HG02798 (cell line): Measurements from ENCODE around the gene ITGB5.
A peak's percentile ranks its signal among the peaks of the same experiment; 100 is the strongest.
"Not testable (repeated sequence)": the region's sequence is repeated elsewhere in the genome, so short reads cannot be mapped to it uniquely, and the experiment has no call there.

Experiments
- ATAC-seq: cut with Tn5 transposase; IDR thresholded peaks from one replicate; pipeline ENCODE4 v1.9.1; 2021; ENCODE audit warnings: mild to moderate bottlenecking; ENCODE audit not compliant: unreplicated experiment, poor library complexity

ITGB5 gene

GRCh38 chr3:124761935-124762660, 125.1 kb downstream of the ITGB5 start:
- ATAC-seq: no peak

- ATAC-seq: peak; percentile 67
Observed at GRCh38 chr3:124761250-124761796, 125.8 kb downstream of the ITGB5 start.

- ATAC-seq: no peak
Observed at GRCh38 chr3:124760601-124761000, 126.6 kb downstream of the ITGB5 start.

- no peak for ATAC-seq
Observed at GRCh38 chr3:124759666-124760401, 127.3 kb downstream of the ITGB5 start.

- ATAC-seq: no peak
Observed at GRCh38 chr3:124758851-124759635, 128.1 kb downstream of the ITGB5 start.

- ATAC-seq: not testable (repeated sequence)
Observed at GRCh38 chr3:124757926-124758325, 129.2 kb downstream of the ITGB5 start.

- ATAC-seq: no peak
Observed at GRCh38 chr3:124752051-124752450, 135.1 kb downstream of the ITGB5 start.

GRCh38 chr3:124751501-124751900, 135.7 kb downstream of the ITGB5 start:
- ATAC-seq: no peak

GRCh38 chr3:124749877-124750276, 137.3 kb downstream of the ITGB5 start:
- ATAC-seq: not testable (repeated sequence)

- ATAC-seq: no peak
Observed at GRCh38 chr3:124748560-124749198, 138.5 kb downstream of the ITGB5 start.

- no peak for ATAC-seq
Observed at GRCh38 chr3:124747111-124747981, 139.8 kb downstream of the ITGB5 start.

GRCh38 chr3:124745756-124746155, 141.4 kb downstream of the ITGB5 start:
- no peak for ATAC-seq

GRCh38 chr3:124741027-124741426, 146.1 kb downstream of the ITGB5 start:
- no peak for ATAC-seq

GRCh38 chr3:124731760-124732159, 155.4 kb downstream of the ITGB5 start:
- no peak for ATAC-seq

GRCh38 chr3:124730941-124731297, 156.2 kb downstream of the ITGB5 start:
- no peak for ATAC-seq

- ATAC-seq: peak; percentile 97
Observed at GRCh38 chr3:124730129-124730940, 156.8 kb downstream of the ITGB5 start, which contains the start of gene UMPS. TSS of gene UMPS (plus strand) at chr3:124730452. CDS start at chr3:124730472, 20 bp downstream.

- no peak for ATAC-seq
Observed at GRCh38 chr3:124722589-124722988, 164.6 kb downstream of the ITGB5 start.

- no peak for ATAC-seq
Observed at GRCh38 chr3:124714223-124714853, 172.8 kb downstream of the ITGB5 start.
